Measurements from ENCODE around the gene OTOG. TPM values are rescaled to one million over a fixed set of nuclear protein-coding genes. Genes with fewer than 3 reads are reported as not detected.

The OTOG gene
- total RNA-seq, 1 experiment from 2014 or later = 0.35 TPM

DNA sequence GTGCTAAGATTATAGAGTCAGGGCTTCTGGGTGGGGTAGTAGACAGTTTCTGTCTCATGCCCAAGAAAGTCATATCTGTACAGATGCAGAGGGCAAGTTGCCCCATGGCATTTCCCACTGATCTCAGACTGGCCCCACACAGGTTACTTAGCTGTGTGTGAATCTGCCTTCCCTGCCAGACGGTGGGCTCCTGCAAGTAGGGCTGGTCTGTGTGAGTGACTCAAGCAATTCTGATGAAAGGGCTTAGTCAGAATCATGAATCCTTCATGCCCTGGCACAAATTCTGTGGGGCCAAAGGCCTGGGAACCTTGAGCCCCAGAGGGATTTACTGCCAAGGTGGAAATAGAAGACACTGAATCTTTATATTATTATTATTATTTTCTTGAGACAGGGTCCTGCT, 33.2 kb upstream of the OTOG start:
- no peaks in the 10 kb centered on the region for H3K23me2 ChIP-seq (ENCODE audit: insufficient read length, low read depth, low read length, poor library complexity, severe bottlenecking)
- no peaks in the 10 kb centered on the region; the same call in 1 of the 2 replicates for H3K27me3 ChIP-seq (ENCODE audit: insufficient read depth, low read length)
- H3K4me2 ChIP-seq (ENCODE audit: insufficient read depth, insufficient read length, low read length) = no peak overlapping the region
- Mint-ChIP-seq H3K27me3 (ENCODE audit: low read depth) (peaks cover 4% of the 10 kb centered on the region), H3K4me1 (peaks cover 15 to 20% of the 10 kb centered on the region in 2 experiments), H3K9me3 (no peaks in the 10 kb centered on the region), H3K4me3 (no peak overlapping the region), H3K27ac (no peak overlapping the region), H3K36me3 (ENCODE audit: insufficient read depth in 1 of 3, low read depth in 3 of 3) (0 out of 7 replicates have a peak, but pooled peaks cover 0 to 3% (median 0%) of the 10 kb centered on the region in 3 experiments)
- H3K4me1 ChIP-seq (ENCODE audit: insufficient read depth, low read length) = no peaks in the 10 kb centered on the region
- no peak overlapping the region for H3K27ac ChIP-seq (ENCODE audit: insufficient read length, low read depth, low read length)
- WGBS (ENCODE audit: extremely low coverage, insufficient read length, low lambda C conversion rate) = no CpG with 5 or more reads among the region's 1 CpG
- H3K23ac ChIP-seq (ENCODE audit: insufficient read length, low read depth, low read length) = no peak overlapping the region
- H3K9me3 ChIP-seq (ENCODE audit: control insufficient read depth, low read depth, low read length) = no peaks in the 10 kb centered on the region
- no peak overlapping the region for H3K9ac ChIP-seq (ENCODE audit: extremely low read depth, insufficient read length, low read length)
- TF ChIP-seq, protein P1, sequence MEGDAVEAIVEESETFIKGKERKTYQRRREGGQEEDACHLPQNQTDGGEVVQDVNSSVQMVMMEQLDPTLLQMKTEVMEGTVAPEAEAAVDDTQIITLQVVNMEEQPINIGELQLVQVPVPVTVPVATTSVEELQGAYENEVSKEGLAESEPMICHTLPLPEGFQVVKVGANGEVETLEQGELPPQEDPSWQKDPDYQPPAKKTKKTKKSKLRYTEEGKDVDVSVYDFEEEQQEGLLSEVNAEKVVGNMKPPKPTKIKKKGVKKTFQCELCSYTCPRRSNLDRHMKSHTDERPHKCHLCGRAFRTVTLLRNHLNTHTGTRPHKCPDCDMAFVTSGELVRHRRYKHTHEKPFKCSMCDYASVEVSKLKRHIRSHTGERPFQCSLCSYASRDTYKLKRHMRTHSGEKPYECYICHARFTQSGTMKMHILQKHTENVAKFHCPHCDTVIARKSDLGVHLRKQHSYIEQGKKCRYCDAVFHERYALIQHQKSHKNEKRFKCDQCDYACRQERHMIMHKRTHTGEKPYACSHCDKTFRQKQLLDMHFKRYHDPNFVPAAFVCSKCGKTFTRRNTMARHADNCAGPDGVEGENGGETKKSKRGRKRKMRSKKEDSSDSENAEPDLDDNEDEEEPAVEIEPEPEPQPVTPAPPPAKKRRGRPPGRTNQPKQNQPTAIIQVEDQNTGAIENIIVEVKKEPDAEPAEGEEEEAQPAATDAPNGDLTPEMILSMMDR (conservative IDR thresholded peaks at IDR 0.05) = no peak
- DNase-seq = no peak
- H4K91ac ChIP-seq (ENCODE audit: insufficient read length, low read depth, low read length) = no peak overlapping the region
- no peaks in the 10 kb centered on the region for H3K79me2 ChIP-seq (ENCODE audit: insufficient read depth, low read length)
- no peak overlapping the region for H4K5ac ChIP-seq (ENCODE audit: insufficient read length, low read depth, low read length)
- H2BK120ac ChIP-seq (ENCODE audit: low read depth, low read length, poor library complexity, severe bottlenecking) = no peak overlapping the region
- no peaks in the 10 kb centered on the region for H3K79me1 ChIP-seq (ENCODE audit: insufficient read depth, low read depth, low read length, poor library complexity, severe bottlenecking)
- no peak overlapping the region for H3K4ac ChIP-seq (ENCODE audit: low read depth, low read length)
- H3K14ac ChIP-seq (ENCODE audit: insufficient read depth, low read length) = no peak overlapping the region
- H2AK5ac ChIP-seq (ENCODE audit: insufficient read length, low read length) = no peak overlapping the region
- H2BK20ac ChIP-seq (ENCODE audit: low read depth, low read length, poor library complexity, severe bottlenecking) = no peak overlapping the region
- H2BK15ac ChIP-seq (ENCODE audit: low read depth, low read length) = no peak overlapping the region
- no peaks in the 10 kb centered on the region for H4K20me1 ChIP-seq (ENCODE audit: control insufficient read depth, insufficient read depth, insufficient read length)
- no peak overlapping the region for H3K56ac ChIP-seq (ENCODE audit: insufficient read length, low read depth, low read length)
- no peak overlapping the region for H2BK5ac ChIP-seq (ENCODE audit: insufficient read length, low read length)
- no peak overlapping the region for H4K8ac ChIP-seq (replicated peaks; ENCODE audit: insufficient read length, low read depth, low read length)
- H3T11ph ChIP-seq (ENCODE audit: low read length) = no peak overlapping the region
- no peak overlapping the region for H3K18ac ChIP-seq (ENCODE audit: insufficient read length, low read depth, low read length)
- no peak overlapping the region for H2AFZ ChIP-seq (ENCODE audit: low read length)
- no peak overlapping the region for H2BK12ac ChIP-seq (ENCODE audit: insufficient read length, low read depth, low read length)
